Uterus (tissue), 4 donors: Measurements from ENCODE around the gene TMEM115. TPM values are rescaled to one million over a fixed set of nuclear protein-coding genes. Genes with fewer than 3 reads are reported as not detected.

Experiments
- DNase-seq, 2 donors: peaks; one replicate each; pipeline ENCODE4 v3.0.0-alpha.2; 2019 to 2020
- H3K27ac ChIP-seq, 2 donors: fragments of 200-600 bp; sonication (generic); 1 replicate in 1 of 2; 2 replicates in 1 of 2; pipeline ENCODE4 v1.5.1; 2016 to 2018
- H3K27me3 ChIP-seq, 2 donors: fragments of 200-600 bp; sonication (generic); one replicate each; pipeline ENCODE4 v1.5.1; 2018 to 2019; ENCODE audit warnings: control low read depth in 1 of 2
- H3K36me3 ChIP-seq, 2 donors: fragments of 200-600 bp; sonication (generic); one replicate each; pipeline ENCODE4 v1.5.1; 2019; ENCODE audit warnings: control low read depth in 1 of 2
- H3K4me1 ChIP-seq, 2 donors: fragments of 200-600 bp; sonication (generic); one replicate each; pipeline ENCODE4 v1.5.1; 2018 to 2019; ENCODE audit warnings: control low read depth in 1 of 2
- H3K4me3 ChIP-seq, 2 donors: fragments of 200-600 bp; sonication (generic); 1 replicate in 1 of 2; 2 replicates in 1 of 2; pipeline ENCODE4 v1.5.1; 2018 to 2019; ENCODE audit warnings: mild to moderate bottlenecking in 1 of 2
- H3K9me3 ChIP-seq, 2 donors: fragments of 200-600 bp; sonication (generic); one replicate each; pipeline ENCODE4 v1.5.1; 2019; ENCODE audit warnings: control low read depth in 1 of 2
- CTCF ChIP-seq, 4 experiments: fragments of 200-600 bp in 2 of 4; fragments of 450-650 bp in 2 of 4; sonication (generic) in 2 of 4; IDR thresholded peaks; one replicate each; pipeline ENCODE4 v1.5.1; 2016 to 2019; ENCODE audit warnings: antibody characterized with exemption in 4 of 4, mild to moderate bottlenecking in 2 of 4, moderate library complexity in 1 of 4
- POLR2A ChIP-seq, 2 donors: fragments of 450-650 bp; IDR thresholded peaks; one replicate each; pipeline ENCODE4 v1.6.1; 2016; ENCODE audit warnings: antibody characterized with exemption in 2 of 2, mild to moderate bottlenecking in 1 of 2, moderate library complexity in 1 of 2
- intact Hi-C: fragments of 100-400 bp; cut with DNase I; formaldehyde crosslinking; loops from one replicate; pipeline ENCODE4 v1.15.1; 2023; ENCODE audit warnings: low total_unique reads
- total RNA-seq, 4 donors: library from RNA; depleted of rRNA in 3 of 4; stranded (reverse); fragments of >200 nt in 3 of 4; gene quantifications; one replicate each; pipeline versions ENCODE4 v1.1.0 to v1.2.4, GENCODE V29; 2014 to 2023
- donor health status: DM: yes; HTN: yes; CAD: no.

The TMEM115 gene
- total RNA-seq, 4 donors from 2014 or later = 24.1 to 61.7 (median 37.0) TPM

- TF ChIP-seq POLR2A (IDR thresholded peaks at IDR 0.05) = no peak
- no peak for TF ChIP-seq CTCF (IDR thresholded peaks at IDR 0.05)
- Histone ChIP-seq H3K27me3 (no peaks in the 10 kb centered on the region), H3K27ac (peak overlapping the region; percentile 95 to 96), H3K4me3 (no peak overlapping the region), H3K4me1 (peaks cover 0 to 13% of the 10 kb centered on the region in 2 donors), H3K9me3 (no peaks in the 10 kb centered on the region), H3K36me3 (no peaks in the 10 kb centered on the region)
- intact Hi-C loops = no loop called here
- DNase-seq = no peak
Observed at GRCh38 chr3:50325497-50326181, 33.7 kb downstream of the TMEM115 start.

GRCh38 chr3:50325113-50325480 is 34.2 kb downstream of the TMEM115 start:
- H3K4me1 ChIP-seq = peaks cover 0 to 16% of the 10 kb centered on the region in 2 donors
- no peak for DNase-seq
- H3K27me3 ChIP-seq = no peaks in the 10 kb centered on the region
- intact Hi-C loops = no loop called here
- H3K27ac ChIP-seq = peak overlapping the region; percentile 95 to 96
- H3K9me3 ChIP-seq = no peaks in the 10 kb centered on the region
- no peak for TF ChIP-seq CTCF (IDR thresholded peaks at IDR 0.05)
- no peak for TF ChIP-seq POLR2A (IDR thresholded peaks at IDR 0.05)
- H3K4me3 ChIP-seq = no peak overlapping the region
- H3K36me3 ChIP-seq = no peaks in the 10 kb centered on the region

- Histone ChIP-seq H3K27ac (peak overlapping the region; percentile 95 to 96), H3K4me1 (peaks cover 0 to 19% of the 10 kb centered on the region in 2 donors), H3K4me3 (no peak overlapping the region), H3K36me3 (no peaks in the 10 kb centered on the region), H3K9me3 (no peaks in the 10 kb centered on the region), H3K27me3 (no peaks in the 10 kb centered on the region)
- DNase-seq = peak; percentile 66
- peak; percentile 71 to 86 (median 75) for TF ChIP-seq CTCF (IDR thresholded peaks at IDR 0.05)
- TF ChIP-seq POLR2A (IDR thresholded peaks at IDR 0.05) = no peak
- intact Hi-C loops = no loop called here
Observed at GRCh38 chr3:50324351-50325112, 34.8 kb downstream of the TMEM115 start.

GRCh38 chr3:50323614-50324199 is 35.6 kb downstream of the TMEM115 start:
- Histone ChIP-seq H3K36me3 (no peaks in the 10 kb centered on the region), H3K4me1 (peaks cover 0 to 27% of the 10 kb centered on the region in 2 donors), H3K9me3 (no peaks in the 10 kb centered on the region), H3K27me3 (no peaks in the 10 kb centered on the region), H3K27ac (peak overlapping the region; percentile 95 to 96), H3K4me3 (no peak overlapping the region)
- no peak for TF ChIP-seq POLR2A (IDR thresholded peaks at IDR 0.05)
- TF ChIP-seq CTCF (IDR thresholded peaks at IDR 0.05) = peak in 1 of 4 experiments; percentile 21
- intact Hi-C loops = no loop called here
- DNase-seq = peak; percentile 43 to 72
